Upper lobe of left lung (tissue), 4 donors: ENCODE measurements around the gene SDK1.

Experiments
- POLR2A ChIP-seq, 4 donors: fragments of 450-650 bp; IDR thresholded peaks; one replicate each; pipeline ENCODE4 v1.5.1; 2016 to 2017; ENCODE audit warnings: antibody characterized with exemption in 4 of 4, mild to moderate bottlenecking in 2 of 4
- TF ChIP-seq, protein P1 (sequence below), 6 experiments: fragments of 450-650 bp in 4 of 6; fragments of 200-600 bp in 2 of 6; sonication (generic) in 2 of 6; IDR thresholded peaks; one replicate each; pipeline ENCODE4 v1.5.1; 2016 to 2019; ENCODE audit warnings: antibody characterized with exemption in 6 of 6

DNA sequence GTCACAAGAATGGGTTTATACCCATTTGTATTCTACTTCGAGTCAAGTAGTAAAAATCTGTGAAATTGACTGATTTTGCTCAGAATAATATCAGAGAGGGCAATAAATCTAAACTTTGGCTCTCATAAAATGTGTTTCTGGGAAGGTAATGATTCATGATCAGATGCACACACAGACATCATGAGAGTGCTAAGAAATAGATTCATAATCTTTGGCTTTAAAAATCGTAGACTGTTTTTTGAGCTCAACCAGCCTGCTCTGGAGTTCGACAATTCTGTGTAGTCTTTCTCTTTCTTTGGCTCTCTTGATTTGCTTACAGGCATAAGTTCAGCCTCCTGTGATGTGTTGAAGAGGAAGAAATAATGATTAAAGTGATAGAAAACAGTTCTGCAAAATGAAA lies 494.7 kb downstream of the SDK1 start:
- TF ChIP-seq POLR2A (IDR thresholded peaks at IDR 0.05) = no peak
- TF ChIP-seq, protein P1, sequence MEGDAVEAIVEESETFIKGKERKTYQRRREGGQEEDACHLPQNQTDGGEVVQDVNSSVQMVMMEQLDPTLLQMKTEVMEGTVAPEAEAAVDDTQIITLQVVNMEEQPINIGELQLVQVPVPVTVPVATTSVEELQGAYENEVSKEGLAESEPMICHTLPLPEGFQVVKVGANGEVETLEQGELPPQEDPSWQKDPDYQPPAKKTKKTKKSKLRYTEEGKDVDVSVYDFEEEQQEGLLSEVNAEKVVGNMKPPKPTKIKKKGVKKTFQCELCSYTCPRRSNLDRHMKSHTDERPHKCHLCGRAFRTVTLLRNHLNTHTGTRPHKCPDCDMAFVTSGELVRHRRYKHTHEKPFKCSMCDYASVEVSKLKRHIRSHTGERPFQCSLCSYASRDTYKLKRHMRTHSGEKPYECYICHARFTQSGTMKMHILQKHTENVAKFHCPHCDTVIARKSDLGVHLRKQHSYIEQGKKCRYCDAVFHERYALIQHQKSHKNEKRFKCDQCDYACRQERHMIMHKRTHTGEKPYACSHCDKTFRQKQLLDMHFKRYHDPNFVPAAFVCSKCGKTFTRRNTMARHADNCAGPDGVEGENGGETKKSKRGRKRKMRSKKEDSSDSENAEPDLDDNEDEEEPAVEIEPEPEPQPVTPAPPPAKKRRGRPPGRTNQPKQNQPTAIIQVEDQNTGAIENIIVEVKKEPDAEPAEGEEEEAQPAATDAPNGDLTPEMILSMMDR (IDR thresholded peaks at IDR 0.05) = no peak
